ENCODE measurements around the gene CPT1A. TPM values are rescaled to one million over a fixed set of nuclear protein-coding genes. Genes with fewer than 3 reads are reported as not detected.

Gene CPT1A
- total and polyA plus RNA-seq, 10 of the 15 experiments (the other 5 are each of a cell fraction or from before 2014, with no cell fraction given), result 1.1 to 17.5 (median 6.0) TPM

GRCh38 chr11:68855205-68855981, 13.7 kb upstream of the CPT1A start:
- intact Hi-C loops (cut with micrococcal nuclease; ENCODE audit: unreplicated experiment) (no loop called here), in situ Hi-C loops (cut with MboI) (no loop called here)
- Histone ChIP-seq H4K20me1 (ENCODE audit: control insufficient read depth, insufficient read depth) (no peaks in the 10 kb centered on the region), H3K9ac (ENCODE audit: control insufficient read depth, insufficient read depth, low read length) (no peak overlapping the region), H3K36me3 (ENCODE audit: control insufficient read depth in 2 of 2, insufficient read depth in 2 of 2, low read length in 1 of 2) (no peaks in the 10 kb centered on the region), H3K27me3 (replicated peaks in 1 of 2; ENCODE audit: control insufficient read depth in 2 of 2, insufficient read depth in 2 of 2, low read length in 1 of 2) (peaks cover 0 to 7% of the 10 kb centered on the region in 2 experiments), H2AFZ (ENCODE audit: control insufficient read depth, low read depth, low read length) (peak overlapping the region; percentile 52), H3K4me1 (ENCODE audit: control insufficient read depth, insufficient read depth, low read length) (no peaks in the 10 kb centered on the region), H3K9me3 (replicated peaks; ENCODE audit: control insufficient read depth, insufficient read depth, low read length) (no peaks in the 10 kb centered on the region), H3K27ac (ENCODE audit: control insufficient read depth, insufficient read depth) (no peak overlapping the region), H3K4me3 (peak overlapping the region; percentile 44; the same call in 1 of the 2 replicates), H3K4me2 (ENCODE audit: control insufficient read depth, insufficient read depth) (peak overlapping the region; percentile 77), H3K79me2 (ENCODE audit: control insufficient read depth, insufficient read depth, low read length) (no peaks in the 10 kb centered on the region)
- FAIRE-seq, result no peak
- peak; percentile 36 for ATAC-seq
- no TSS peak for BruUV-seq (replicated peaks)
- TF ChIP-seq YY1 (IDR thresholded peaks at IDR 0.05; ENCODE audit: low read depth, low read length), result no peak
- no peak for TF ChIP-seq BCL3 (IDR thresholded peaks at IDR 0.05; ENCODE audit: borderline replicate concordance, insufficient read depth, low read depth, low read length, poor library complexity, severe bottlenecking)
- no peak for TF ChIP-seq CREM (IDR thresholded peaks at IDR 0.05; ENCODE audit: low read depth)
- TF ChIP-seq YBX1 (IDR thresholded peaks at IDR 0.05), result no peak
- TF ChIP-seq LARP7 (IDR thresholded peaks at IDR 0.05), result no peak
- TF ChIP-seq ELK1 (IDR thresholded peaks at IDR 0.05; ENCODE audit: low read depth, low read length), result no peak
- ChIA-PET CTCF (no interaction called here), RAD21 (ENCODE audit: unreplicated experiment) (no interaction called here), SMC1A (ENCODE audit: uncharacterized antibody, unreplicated experiment) (no interaction called here), POLR2A (no interaction called here)
- 12% methylated on average over 48 of the region's 62 CpGs for WGBS (ENCODE audit: insufficient coverage, insufficient replicate concordance, low lambda C conversion rate, missing lambda C conversion rate)
- no peak for DNase-seq (ENCODE audit: low read depth, low spot score)
